A549 (cell line): ENCODE results near the gene ZNF205.

Experiments used
- ESRRA ChIP-seq: fragments of 150-350 bp; IDR thresholded peaks from 2 replicates; pipeline ENCODE4 v1.6.1; 2014; ENCODE audit warnings: mild to moderate bottlenecking, low read length, borderline replicate concordance
- POLR2A ChIP-seq: IDR thresholded peaks from 2 replicates; pipeline ENCODE4 v1.6.1; 2012; ENCODE audit warnings: mild to moderate bottlenecking, low read length
- TF ChIP-seq, protein P1 (sequence below): fragments of >200 bp; sonication (Bioruptor Twin); formaldehyde crosslinking; IDR thresholded peaks from 3 replicates; pipeline ENCODE4 v1.5.1; 2016

DNA sequence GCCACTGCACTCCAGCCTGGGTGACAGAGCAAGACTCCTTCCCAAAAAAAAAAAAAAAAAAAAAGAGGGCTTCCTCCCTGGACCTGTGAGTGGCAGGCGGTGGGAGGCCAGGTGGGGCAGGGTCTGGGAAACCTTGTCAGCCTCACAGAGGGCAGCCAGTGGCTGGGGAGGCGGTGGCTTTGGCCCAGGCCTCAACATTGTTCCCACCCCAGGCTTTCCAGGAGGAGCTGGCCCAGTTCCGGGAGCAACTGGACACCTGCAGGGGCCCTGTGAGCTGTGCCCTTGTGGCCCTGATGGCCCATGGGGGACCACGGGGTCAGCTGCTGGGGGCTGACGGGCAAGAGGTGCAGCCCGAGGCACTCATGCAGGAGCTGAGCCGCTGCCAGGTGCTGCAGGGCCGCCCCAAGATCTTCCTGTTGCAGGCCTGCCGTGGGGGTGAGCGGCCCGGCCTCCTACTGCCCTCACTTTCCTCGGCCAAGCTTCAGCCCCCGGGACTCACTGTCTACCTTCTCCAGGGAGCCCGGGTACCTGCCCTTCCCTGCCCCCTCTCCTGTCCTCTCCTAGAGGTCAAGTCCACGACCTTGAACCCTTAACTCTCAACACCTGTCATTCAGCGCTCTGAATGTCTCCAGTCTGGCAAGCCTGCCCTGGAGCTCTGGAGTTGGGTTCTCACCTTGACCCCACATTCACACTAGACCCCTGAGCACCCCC lies 34.8 kb downstream of the ZNF205 start:
- TF ChIP-seq, protein P1, sequence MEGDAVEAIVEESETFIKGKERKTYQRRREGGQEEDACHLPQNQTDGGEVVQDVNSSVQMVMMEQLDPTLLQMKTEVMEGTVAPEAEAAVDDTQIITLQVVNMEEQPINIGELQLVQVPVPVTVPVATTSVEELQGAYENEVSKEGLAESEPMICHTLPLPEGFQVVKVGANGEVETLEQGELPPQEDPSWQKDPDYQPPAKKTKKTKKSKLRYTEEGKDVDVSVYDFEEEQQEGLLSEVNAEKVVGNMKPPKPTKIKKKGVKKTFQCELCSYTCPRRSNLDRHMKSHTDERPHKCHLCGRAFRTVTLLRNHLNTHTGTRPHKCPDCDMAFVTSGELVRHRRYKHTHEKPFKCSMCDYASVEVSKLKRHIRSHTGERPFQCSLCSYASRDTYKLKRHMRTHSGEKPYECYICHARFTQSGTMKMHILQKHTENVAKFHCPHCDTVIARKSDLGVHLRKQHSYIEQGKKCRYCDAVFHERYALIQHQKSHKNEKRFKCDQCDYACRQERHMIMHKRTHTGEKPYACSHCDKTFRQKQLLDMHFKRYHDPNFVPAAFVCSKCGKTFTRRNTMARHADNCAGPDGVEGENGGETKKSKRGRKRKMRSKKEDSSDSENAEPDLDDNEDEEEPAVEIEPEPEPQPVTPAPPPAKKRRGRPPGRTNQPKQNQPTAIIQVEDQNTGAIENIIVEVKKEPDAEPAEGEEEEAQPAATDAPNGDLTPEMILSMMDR = no peak
- no peak for TF ChIP-seq POLR2A
- no peak for TF ChIP-seq ESRRA
